GM13976 (cell line): ENCODE data around the gene HOXA3.

Experiments used
- DNase-seq: peaks from one replicate; pipeline ENCODE4 v3.0.0; 2012; ENCODE audit warnings: low spot score
- CTCF ChIP-seq: IDR thresholded peaks from 2 replicates; pipeline ENCODE4 v1.5.1; 2012; ENCODE audit warnings: borderline replicate concordance, mild to moderate bottlenecking; ENCODE audit not compliant: insufficient read depth; ENCODE audit errors: extremely low read depth, missing control alignments, control extremely low read depth
- in situ Hi-C: fragments of 300-500 bp; cut with MboI; formaldehyde crosslinking; loops from one replicate; pipeline ENCODE4 v1.12.0; 2022; ENCODE audit warnings: low sequenced_read_pairs, mixed read lengths, inconsistent platforms; ENCODE audit not compliant: unreplicated experiment

HOXA3 gene

DNA sequence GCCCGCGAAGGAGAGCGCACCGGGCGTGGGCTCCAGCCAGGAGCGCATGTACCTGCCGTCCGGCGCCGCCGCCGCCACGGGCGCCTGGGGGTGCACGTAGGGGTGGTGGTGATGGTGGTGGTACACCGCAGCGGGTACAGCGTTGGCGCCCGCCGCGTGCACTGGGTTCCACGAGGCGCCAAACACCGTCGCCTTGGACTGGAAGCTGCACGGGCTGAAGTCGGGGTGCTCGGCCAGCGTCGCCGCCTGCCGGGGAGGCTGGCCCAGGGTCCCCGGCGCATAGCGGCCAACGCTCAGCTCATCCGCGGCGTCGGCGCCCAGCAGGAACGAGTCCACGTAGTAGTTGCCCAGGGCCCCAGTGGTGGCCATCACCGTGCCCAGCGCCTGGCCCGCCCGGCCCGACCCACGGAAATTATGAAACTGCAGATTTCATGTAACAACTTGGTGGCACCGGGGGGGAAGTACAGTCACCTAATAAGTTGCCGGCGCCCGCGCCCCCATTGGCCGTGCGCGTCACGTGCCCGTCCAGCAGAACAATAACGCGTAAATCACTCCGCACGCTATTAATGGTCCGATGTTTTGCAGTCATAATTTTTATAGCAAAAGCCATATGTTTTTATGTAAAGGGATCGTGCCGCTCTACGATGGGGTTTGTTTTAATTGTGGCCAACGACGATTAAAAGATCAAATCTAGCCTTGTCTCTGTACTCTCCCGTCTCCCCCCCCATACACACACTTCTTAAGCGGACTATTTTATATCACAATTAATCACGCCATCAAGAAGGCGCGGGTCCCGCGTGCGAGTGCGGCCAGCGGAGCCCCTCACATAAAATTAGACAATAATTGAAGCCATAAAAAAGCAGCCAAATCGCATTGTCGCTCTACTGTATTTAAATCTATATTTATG lies 13.0 kb upstream of the HOXA3 start, which contains the start of gene HOXA9:
Gene HOXA9 (minus strand): TSS at position 449 of the 907 bp plus-strand sequence. CDS start 80 bp downstream, at position 369.
- no peak for DNase-seq
- in situ Hi-C loops = loop anchor here (10.0 to 25.0 kb wide), 2 partner anchors 653 to 1301 kb away; no protein-coding TSS in a partner anchor
- no peak for TF ChIP-seq CTCF

GRCh38 chr7:27164367-27165088 lies 12.1 kb upstream of the HOXA3 start:
- in situ Hi-C loops = loop anchor here (10.0 to 25.0 kb wide), 2 partner anchors 652 to 1300 kb away; no protein-coding TSS in a partner anchor
- DNase-seq = no peak
- TF ChIP-seq CTCF = no peak

DNA sequence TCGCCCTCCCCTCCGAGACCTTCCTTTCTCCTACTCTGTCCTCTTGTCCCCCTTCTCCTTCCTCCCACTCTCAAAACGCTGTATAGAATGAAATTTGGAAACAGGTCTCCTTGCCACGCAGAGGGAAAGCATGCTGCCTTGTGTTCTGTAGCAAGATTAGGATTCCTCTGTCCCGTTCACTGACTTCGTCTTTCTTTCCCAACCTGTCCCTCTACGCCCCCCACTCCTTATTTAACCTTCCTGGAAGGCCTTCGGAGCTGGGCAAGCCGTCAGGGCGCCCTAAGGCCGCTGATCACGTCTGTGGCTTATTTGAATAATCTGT lies 11.6 kb upstream of the HOXA3 start:
- DNase-seq = no peak
- in situ Hi-C loops = loop anchor here (10.0 to 25.0 kb wide), 2 partner anchors 652 to 1299 kb away; no protein-coding TSS in a partner anchor

DNA sequence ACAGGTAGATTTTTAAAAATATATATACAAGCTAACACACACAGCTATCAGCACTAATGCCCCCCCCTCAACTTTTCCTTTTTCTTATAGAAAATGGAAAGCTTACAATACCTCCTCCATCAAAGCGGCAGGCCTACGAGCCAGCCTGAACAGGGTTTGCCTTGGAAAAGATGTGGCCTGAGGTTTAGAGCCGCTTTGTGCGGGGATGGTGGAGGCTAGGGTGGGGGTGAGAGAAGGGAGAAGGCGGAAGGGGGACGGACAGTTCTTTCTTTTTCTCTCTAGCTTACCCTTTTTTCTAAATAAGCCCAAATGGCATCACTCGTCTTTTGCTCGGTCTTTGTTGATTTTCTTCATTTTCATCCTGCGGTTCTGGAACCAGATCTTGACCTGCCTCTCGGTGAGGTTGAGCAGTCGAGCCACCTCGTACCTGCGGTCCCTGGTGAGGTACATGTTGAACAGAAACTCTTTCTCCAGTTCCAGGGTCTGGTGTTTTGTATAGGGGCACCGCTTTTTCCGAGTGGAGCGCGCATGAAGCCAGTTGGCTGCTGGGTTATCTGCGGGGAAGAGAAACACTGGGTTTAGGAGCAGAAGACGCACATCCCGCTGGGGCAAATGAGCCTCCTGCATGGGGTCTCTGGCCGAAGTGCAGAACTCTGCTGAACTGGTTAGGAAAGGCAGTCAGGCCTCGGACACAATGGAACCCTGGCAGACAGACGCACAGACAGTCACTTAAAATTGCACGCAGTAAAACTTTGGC lies 11.1 kb upstream of the HOXA3 start:
- DNase-seq = no peak
- in situ Hi-C loops = loop anchor here (10.0 to 25.0 kb wide), 2 partner anchors 651 to 1299 kb away; no protein-coding TSS in a partner anchor
- TF ChIP-seq CTCF = no peak

More for the DNA sequence above, 11.6 kb upstream of the HOXA3 start:
- TF ChIP-seq CTCF = no peak

- in situ Hi-C loops = loop anchor here (10.0 to 25.0 kb wide), 2 partner anchors 650 to 1298 kb away; no protein-coding TSS in a partner anchor
- no peak for TF ChIP-seq CTCF
- no peak for DNase-seq
Measured at GRCh38 chr7:27162561-27163287, 10.3 kb upstream of the HOXA3 start.
